Brain microvascular endothelial cell (primary cell): Measurements from ENCODE around the gene CASS4.
A peak's percentile ranks its signal among the peaks of the same experiment; 100 is the strongest.
"Not testable (repeated sequence)": the region's sequence is repeated elsewhere in the genome, so short reads cannot be mapped to it uniquely, and the experiment has no call there.

Source experiments
- DNase-seq: peaks from one replicate; pipeline ENCODE4 v3.0.0-alpha.2; 2020
- H3K27ac ChIP-seq: fragments of 250-450 bp; sonication (Bioruptor Pico); 2 replicates; pipeline ENCODE4 v1.5.1; 2020; ENCODE audit warnings: mild to moderate bottlenecking, moderate library complexity
- H3K27me3 ChIP-seq: fragments of 250-450 bp; sonication (Bioruptor Pico); replicated peaks from 2 replicates; pipeline ENCODE4 v1.5.1; 2020; ENCODE audit warnings: mild to moderate bottlenecking
- H3K36me3 ChIP-seq: fragments of 250-450 bp; sonication (Bioruptor Pico); replicated peaks from 2 replicates; pipeline ENCODE4 v1.5.1; 2020; ENCODE audit warnings: mild to moderate bottlenecking
- H3K4me3 ChIP-seq: 2 replicates; pipeline ENCODE4 v1.5.1; 2011; ENCODE audit warnings: low read depth, mild to moderate bottlenecking, control low read depth, low read length, moderate library complexity
- CTCF ChIP-seq: IDR thresholded peaks from 2 replicates; pipeline ENCODE4 v1.5.1; 2011; ENCODE audit warnings: low read depth, mild to moderate bottlenecking, moderate library complexity, low read length, control low read depth, inconsistent platforms; ENCODE audit errors: missing control alignments
- in situ Hi-C: cut with HindIII; loops from 2 replicates; pipeline ENCODE4 v1.10.0; 2017; ENCODE audit warnings: low sequenced_read_pairs, low pct_ligation_motif_present

The CASS4 gene

DNA sequence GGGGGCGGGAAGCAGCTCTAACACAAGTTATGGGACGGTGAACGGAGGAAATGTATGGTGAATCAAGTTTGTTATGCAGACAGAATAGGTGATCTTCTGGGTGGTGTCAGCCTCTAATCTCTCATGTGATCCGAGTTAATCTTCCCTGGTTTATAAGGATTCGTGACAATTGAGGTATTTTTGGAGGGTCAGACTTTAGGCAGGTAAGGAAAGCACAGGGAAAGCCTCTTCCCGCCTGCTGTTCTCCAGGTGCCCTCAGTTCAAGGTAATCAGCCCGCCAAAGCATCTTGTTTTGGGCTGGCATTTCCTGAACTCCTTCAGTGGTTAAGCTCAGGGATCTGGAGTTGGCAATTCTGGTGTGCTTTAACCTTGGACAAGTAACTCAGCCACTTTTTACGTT lies 18.4 kb upstream of the CASS4 start:
- Histone ChIP-seq H3K27me3 (no peaks in the 10 kb centered on the region), H3K36me3 (peaks cover 30% of the 10 kb centered on the region), H3K27ac (no peak overlapping the region), H3K4me3 (peak overlapping the region; percentile 98)
- no peak for TF ChIP-seq CTCF
- in situ Hi-C loops = no loop called here
- no peak for DNase-seq

GRCh38 chr20:56395166-56395565 lies 16.9 kb upstream of the CASS4 start:
- no peaks in the 10 kb centered on the region for H3K27me3 ChIP-seq
- no peak for DNase-seq
- no peak overlapping the region for H3K27ac ChIP-seq
- no peak overlapping the region for H3K4me3 ChIP-seq
- peaks cover 41% of the 10 kb centered on the region for H3K36me3 ChIP-seq
- TF ChIP-seq CTCF = no peak
- in situ Hi-C loops = no loop called here

DNA sequence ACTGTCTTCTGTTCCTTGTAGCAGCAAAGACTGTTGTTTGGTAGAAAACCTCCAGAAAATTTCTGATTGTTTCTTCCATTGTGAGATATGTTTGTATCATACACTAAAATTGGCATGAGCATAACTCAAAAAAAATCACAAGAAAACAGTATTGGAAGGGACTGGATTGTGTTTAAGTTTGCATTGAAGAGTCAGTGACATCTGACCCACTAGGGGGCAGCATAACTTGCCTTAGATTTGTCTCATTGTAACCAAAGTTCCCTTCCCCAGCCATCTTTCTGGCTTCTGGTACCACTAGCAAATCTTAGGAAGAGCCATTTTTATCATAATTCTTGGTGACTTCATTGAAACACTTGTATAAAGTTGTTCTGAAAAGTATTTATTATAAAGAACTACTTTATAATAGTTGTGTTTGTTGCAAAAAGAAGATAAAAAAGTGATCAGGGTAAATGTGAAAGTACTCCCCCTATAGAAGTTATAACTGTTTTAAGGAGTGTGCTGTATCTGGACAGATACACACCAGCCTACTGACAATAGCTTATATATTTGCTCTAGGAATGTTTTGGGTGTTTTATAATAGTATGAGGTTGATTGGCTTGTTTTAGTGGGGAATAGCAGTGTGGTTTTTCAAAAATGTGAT lies 11.9 kb upstream of the CASS4 start:
- H3K36me3 ChIP-seq = peaks cover 62% of the 10 kb centered on the region
- no peak overlapping the region for H3K4me3 ChIP-seq
- in situ Hi-C loops = no loop called here
- DNase-seq = peak; percentile 77
- H3K27me3 ChIP-seq = no peaks in the 10 kb centered on the region
- H3K27ac ChIP-seq = no peak overlapping the region
- TF ChIP-seq CTCF = peak; percentile 78

DNA sequence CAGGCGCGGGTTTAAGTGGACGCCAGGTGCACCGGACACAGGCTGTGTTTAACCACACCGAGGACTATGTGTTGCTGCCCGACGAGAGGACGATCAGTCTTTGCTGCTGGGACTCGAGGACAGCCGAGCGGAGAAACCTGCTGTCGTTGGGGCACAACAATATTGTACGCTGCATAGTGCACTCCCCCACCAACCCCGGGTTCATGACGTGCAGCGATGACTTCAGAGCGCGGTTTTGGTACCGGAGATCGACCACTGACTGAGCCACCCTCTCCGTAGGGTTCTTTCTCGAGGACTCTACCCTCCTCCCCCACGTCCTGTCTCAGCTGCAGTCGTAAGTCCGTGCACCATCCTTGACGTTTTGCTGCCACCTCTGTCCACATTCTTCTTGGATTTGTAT lies 8.6 kb upstream of the CASS4 start:
- in situ Hi-C loops = no loop called here
- H3K27me3 ChIP-seq = no peaks in the 10 kb centered on the region
- no peak overlapping the region for H3K27ac ChIP-seq
- H3K36me3 ChIP-seq = peaks cover 57% of the 10 kb centered on the region
- no peak for DNase-seq
- H3K4me3 ChIP-seq = no peak overlapping the region
- TF ChIP-seq CTCF = no peak

DNA sequence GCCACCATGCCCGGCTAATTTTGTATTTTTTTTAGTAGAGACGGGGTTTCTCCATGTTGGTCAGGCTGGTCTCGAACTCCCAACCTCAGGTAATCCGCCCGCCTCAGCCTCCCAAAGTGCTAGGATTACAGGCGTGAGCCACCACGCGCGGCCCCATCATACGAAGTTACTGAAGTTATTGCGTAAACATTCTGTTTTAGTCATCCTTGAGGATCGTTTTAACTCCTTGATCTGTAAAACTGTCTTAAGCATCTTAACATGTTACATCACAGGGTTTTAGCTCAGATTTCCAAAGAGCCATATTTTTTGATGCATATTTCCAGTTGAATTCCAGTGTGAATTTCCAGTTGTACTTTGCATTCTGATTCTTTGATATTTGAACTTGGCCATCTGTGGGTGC lies 6.7 kb upstream of the CASS4 start:
- in situ Hi-C loops, DNase-seq, H3K27ac ChIP-seq, H3K27me3 ChIP-seq, H3K4me3 ChIP-seq: not testable (repeated sequence)
- H3K36me3 ChIP-seq = peaks cover 44% of the 10 kb centered on the region

DNA sequence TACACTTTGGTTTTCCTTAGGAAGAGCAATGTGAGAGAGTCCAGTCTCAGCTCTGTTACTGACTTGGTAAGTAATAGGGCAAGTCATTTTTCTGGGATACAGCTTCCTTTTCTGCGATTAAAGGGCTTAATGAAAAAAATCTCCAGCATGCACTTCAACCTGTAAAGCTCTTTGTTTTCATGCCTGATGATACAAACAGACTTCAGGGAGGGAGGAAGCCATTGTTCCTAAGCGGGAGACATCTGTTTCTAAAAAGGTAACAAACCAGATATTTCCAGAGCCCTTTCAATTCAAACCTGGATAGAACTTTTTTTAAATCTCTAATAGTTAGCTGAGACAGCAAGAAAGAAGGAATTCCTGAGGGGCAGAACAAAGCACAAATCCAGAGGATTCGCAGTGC lies 5.2 kb upstream of the CASS4 start:
- DNase-seq = no peak
- in situ Hi-C loops = no loop called here
- no peaks in the 10 kb centered on the region for H3K27me3 ChIP-seq
- no peak for TF ChIP-seq CTCF
- peaks cover 39% of the 10 kb centered on the region for H3K36me3 ChIP-seq
- H3K4me3 ChIP-seq = no peak overlapping the region
- H3K27ac ChIP-seq = no peak overlapping the region
